GM12878 (cell line): ENCODE measurements around the gene GCNT3. TPM values are rescaled to one million over a fixed set of nuclear protein-coding genes. Genes with fewer than 3 reads are reported as not detected.

Source experiments
- CREM ChIP-seq: IDR thresholded peaks from 2 replicates; pipeline ENCODE4 v1.6.1; 2014; ENCODE audit warnings: antibody characterized with exemption, low read depth
- ESRRA ChIP-seq: IDR thresholded peaks from 2 replicates; pipeline ENCODE4 v1.6.1; 2012; ENCODE audit warnings: mild to moderate bottlenecking, low read length, improper control_type of control experiment
- EZH2 ChIP-seq: IDR thresholded peaks from 2 replicates; pipeline ENCODE4 v1.6.1; 2012; ENCODE audit warnings: low read depth, mild to moderate bottlenecking, control low read depth, inconsistent platforms, low read length, borderline replicate concordance; ENCODE audit not compliant: control insufficient read depth
- IKZF1 ChIP-seq: fragments of 450-650 bp; conservative IDR thresholded peaks from 2 replicates; pipeline ENCODE4 v1.6.1; 2017; ENCODE audit warnings: antibody characterized with exemption, mild to moderate bottlenecking
- IRF4 ChIP-seq: IDR thresholded peaks from 2 replicates; pipeline ENCODE4 v1.6.1; 2011; ENCODE audit warnings: low read depth, low read length
- NFYB ChIP-seq: IDR thresholded peaks from 2 replicates; pipeline ENCODE4 v1.6.1; 2011; ENCODE audit warnings: low read depth, mild to moderate bottlenecking, low read length, improper control_type of control experiment, moderate library complexity; ENCODE audit not compliant: insufficient read depth
- NR2C1 ChIP-seq: fragments of 450-650 bp; IDR thresholded peaks from 2 replicates; pipeline ENCODE4 v1.6.1; 2017; ENCODE audit warnings: antibody characterized with exemption, mild to moderate bottlenecking, moderate library complexity
- NR2F1 ChIP-seq: fragments of 450-650 bp; conservative IDR thresholded peaks from 2 replicates; pipeline ENCODE4 v1.6.1; 2017; ENCODE audit warnings: mild to moderate bottlenecking
- RUNX3 ChIP-seq: IDR thresholded peaks from 2 replicates; pipeline ENCODE4 v1.6.1; 2012; ENCODE audit warnings: low read length, inconsistent platforms
- SMARCA5 ChIP-seq: fragments of 450-650 bp; IDR thresholded peaks from 2 replicates; pipeline ENCODE4 v1.6.1; 2017; ENCODE audit warnings: mild to moderate bottlenecking
- SUPT20H ChIP-seq: IDR thresholded peaks from 2 replicates; pipeline ENCODE4 v1.6.1; 2011; ENCODE audit warnings: low read depth, mild to moderate bottlenecking, low read length, moderate library complexity, borderline replicate concordance; ENCODE audit not compliant: control insufficient read depth
- ZBED1 ChIP-seq: IDR thresholded peaks from 2 replicates; pipeline ENCODE4 v1.6.1; 2016; ENCODE audit warnings: borderline replicate concordance
- ZNF207 ChIP-seq: fragments of 450-650 bp; IDR thresholded peaks from 2 replicates; pipeline ENCODE4 v1.6.1; 2014; ENCODE audit warnings: antibody characterized with exemption, mild to moderate bottlenecking, borderline replicate concordance
- ZNF622 ChIP-seq: fragments of 450-650 bp; IDR thresholded peaks from 2 replicates; pipeline ENCODE4 v1.6.1; 2017; ENCODE audit warnings: mild to moderate bottlenecking, inconsistent platforms
- polyA plus RNA-seq, 11 experiments: library from polyadenylated mRNA; depleted of rRNA in 4 of 11; unstranded in 6 of 11; stranded (reverse) in 5 of 11; fragments of >200 nt; fragmentation: Nextera tagmentation in 4 of 11; fragmentation: Illumina TruSeq in 1 of 11; extraction: Ambion mirVana in 4 of 11; extraction: Trizol in 1 of 11; gene quantifications; 1 replicate in 1 of 11; 2 replicates in 10 of 11; pipeline versions ENCODE4 v1.2.1 to v1.2.3, GENCODE V29; 2011 to 2016; ENCODE audit warnings: inconsistent platforms in 2 of 11, missing spikeins in 2 of 11, low read depth in 1 of 11
- total RNA-seq, 4 experiments: library from RNA; depleted of rRNA in 3 of 4; stranded (reverse); fragments of >200 nt in 3 of 4; fragmentation: Illumina TruSeq in 1 of 4; extraction: Trizol in 1 of 4; gene quantifications; 2 replicates each; pipeline versions ENCODE4 v1.2.1 to v1.2.3, GENCODE V29; 2013 to 2021
- TF ChIP-seq, protein P1 (sequence below): fragments of 450-650 bp; IDR thresholded peaks from 2 replicates; pipeline ENCODE4 v1.6.1; 2017; ENCODE audit warnings: mild to moderate bottlenecking, moderate library complexity
- TF ChIP-seq, protein P2 (sequence below): fragments of 450-650 bp; formaldehyde crosslinking; IDR thresholded peaks from 2 replicates; pipeline ENCODE4 v1.4.0; 2020; ENCODE audit warnings: mild to moderate bottlenecking, moderate library complexity
- TF ChIP-seq, protein P3 (sequence below): fragments of 450-650 bp; IDR thresholded peaks from 2 replicates; pipeline ENCODE4 v1.6.1; 2018; ENCODE audit warnings: mild to moderate bottlenecking, low read depth, moderate library complexity; ENCODE audit not compliant: partially characterized antibody
- TF ChIP-seq, protein P4 (sequence below): fragments of 150-350 bp; IDR thresholded peaks from 2 replicates; pipeline ENCODE4 v1.6.1; 2014; ENCODE audit warnings: mild to moderate bottlenecking, low read depth, low read length

The GCNT3 gene
- total and polyA plus RNA-seq, 10 of the 15 experiments (the other 5 are each of a cell fraction or from before 2014, with no cell fraction given): 0.03 to 0.53 (median 0.25) TPM; not detected in 2

DNA sequence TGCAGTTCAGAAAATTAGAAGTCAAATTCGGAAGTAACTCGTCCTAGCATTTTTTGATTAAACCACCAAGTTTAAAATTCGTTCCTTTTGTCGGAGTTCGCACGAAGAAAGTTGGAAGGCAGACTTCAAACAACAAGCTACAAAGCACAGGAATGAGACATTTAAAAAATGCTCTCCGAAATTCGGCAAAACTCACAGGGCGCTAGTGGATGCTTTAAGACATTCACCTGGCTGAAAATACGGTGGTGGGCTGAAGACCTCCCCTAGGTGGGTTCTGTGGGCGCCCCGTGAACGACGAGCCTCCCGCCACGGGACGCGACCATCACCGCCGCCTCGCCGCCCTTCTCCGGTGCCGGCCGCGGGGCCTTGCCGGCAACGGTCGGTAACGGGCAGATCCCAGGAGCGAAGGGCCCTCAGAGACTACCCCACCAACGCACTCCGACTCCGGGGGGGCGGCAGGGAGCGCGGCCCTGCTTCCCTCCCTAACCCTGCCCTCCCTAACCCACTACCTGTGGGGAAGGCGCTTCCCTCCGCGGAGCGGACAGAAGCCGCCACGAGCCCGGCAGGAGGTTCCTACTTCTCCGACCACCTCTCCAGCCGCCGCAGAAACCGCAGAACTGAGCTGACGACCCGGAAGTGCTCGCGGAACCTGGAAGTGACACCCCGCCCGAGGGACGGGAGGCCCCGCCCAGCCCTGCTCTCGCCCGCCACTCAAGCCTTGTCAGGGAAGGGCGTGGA, 45.5 kb downstream of the GCNT3 start, which contains the start of gene GTF2A2 (continued):
- TF ChIP-seq SUPT20H (no peak), ESRRA (no peak), SMARCA5 (peak; percentile 30; the same call in 1 of the 2 replicates), RUNX3 (peak; percentile 98), NFYB (no peak), IKZF1 (peak; percentile 91), CREM (peak; percentile 66; the same call in 1 of the 2 replicates), ZNF622 (no peak), ZBED1 (no peak), EZH2 (no peak), NR2F1 (peak; percentile 44; the same call in 1 of the 2 replicates), ZNF207 (no peak), NR2C1 (peak; percentile 97), IRF4 (no peak)
- TF ChIP-seq, protein P1, sequence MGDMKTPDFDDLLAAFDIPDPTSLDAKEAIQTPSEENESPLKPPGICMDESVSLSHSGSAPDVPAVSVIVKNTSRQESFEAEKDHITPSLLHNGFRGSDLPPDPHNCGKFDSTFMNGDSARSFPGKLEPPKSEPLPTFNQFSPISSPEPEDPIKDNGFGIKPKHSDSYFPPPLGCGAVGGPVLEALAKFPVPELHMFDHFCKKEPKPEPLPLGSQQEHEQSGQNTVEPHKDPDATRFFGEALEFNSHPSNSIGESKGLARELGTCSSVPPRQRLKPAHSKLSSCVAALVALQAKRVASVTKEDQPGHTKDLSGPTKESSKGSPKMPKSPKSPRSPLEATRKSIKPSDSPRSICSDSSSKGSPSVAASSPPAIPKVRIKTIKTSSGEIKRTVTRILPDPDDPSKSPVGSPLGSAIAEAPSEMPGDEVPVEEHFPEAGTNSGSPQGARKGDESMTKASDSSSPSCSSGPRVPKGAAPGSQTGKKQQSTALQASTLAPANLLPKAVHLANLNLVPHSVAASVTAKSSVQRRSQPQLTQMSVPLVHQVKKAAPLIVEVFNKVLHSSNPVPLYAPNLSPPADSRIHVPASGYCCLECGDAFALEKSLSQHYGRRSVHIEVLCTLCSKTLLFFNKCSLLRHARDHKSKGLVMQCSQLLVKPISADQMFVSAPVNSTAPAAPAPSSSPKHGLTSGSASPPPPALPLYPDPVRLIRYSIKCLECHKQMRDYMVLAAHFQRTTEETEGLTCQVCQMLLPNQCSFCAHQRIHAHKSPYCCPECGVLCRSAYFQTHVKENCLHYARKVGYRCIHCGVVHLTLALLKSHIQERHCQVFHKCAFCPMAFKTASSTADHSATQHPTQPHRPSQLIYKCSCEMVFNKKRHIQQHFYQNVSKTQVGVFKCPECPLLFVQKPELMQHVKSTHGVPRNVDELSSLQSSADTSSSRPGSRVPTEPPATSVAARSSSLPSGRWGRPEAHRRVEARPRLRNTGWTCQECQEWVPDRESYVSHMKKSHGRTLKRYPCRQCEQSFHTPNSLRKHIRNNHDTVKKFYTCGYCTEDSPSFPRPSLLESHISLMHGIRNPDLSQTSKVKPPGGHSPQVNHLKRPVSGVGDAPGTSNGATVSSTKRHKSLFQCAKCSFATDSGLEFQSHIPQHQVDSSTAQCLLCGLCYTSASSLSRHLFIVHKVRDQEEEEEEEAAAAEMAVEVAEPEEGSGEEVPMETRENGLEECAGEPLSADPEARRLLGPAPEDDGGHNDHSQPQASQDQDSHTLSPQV: no peak
- TF ChIP-seq, protein P2, sequence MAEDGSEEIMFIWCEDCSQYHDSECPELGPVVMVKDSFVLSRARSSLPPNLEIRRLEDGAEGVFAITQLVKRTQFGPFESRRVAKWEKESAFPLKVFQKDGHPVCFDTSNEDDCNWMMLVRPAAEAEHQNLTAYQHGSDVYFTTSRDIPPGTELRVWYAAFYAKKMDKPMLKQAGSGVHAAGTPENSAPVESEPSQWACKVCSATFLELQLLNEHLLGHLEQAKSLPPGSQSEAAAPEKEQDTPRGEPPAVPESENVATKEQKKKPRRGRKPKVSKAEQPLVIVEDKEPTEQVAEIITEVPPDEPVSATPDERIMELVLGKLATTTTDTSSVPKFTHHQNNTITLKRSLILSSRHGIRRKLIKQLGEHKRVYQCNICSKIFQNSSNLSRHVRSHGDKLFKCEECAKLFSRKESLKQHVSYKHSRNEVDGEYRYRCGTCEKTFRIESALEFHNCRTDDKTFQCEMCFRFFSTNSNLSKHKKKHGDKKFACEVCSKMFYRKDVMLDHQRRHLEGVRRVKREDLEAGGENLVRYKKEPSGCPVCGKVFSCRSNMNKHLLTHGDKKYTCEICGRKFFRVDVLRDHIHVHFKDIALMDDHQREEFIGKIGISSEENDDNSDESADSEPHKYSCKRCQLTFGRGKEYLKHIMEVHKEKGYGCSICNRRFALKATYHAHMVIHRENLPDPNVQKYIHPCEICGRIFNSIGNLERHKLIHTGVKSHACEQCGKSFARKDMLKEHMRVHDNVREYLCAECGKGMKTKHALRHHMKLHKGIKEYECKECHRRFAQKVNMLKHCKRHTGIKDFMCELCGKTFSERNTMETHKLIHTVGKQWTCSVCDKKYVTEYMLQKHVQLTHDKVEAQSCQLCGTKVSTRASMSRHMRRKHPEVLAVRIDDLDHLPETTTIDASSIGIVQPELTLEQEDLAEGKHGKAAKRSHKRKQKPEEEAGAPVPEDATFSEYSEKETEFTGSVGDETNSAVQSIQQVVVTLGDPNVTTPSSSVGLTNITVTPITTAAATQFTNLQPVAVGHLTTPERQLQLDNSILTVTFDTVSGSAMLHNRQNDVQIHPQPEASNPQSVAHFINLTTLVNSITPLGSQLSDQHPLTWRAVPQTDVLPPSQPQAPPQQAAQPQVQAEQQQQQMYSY (CRISPR knock-in tag): no peak
- TF ChIP-seq, protein P3, sequence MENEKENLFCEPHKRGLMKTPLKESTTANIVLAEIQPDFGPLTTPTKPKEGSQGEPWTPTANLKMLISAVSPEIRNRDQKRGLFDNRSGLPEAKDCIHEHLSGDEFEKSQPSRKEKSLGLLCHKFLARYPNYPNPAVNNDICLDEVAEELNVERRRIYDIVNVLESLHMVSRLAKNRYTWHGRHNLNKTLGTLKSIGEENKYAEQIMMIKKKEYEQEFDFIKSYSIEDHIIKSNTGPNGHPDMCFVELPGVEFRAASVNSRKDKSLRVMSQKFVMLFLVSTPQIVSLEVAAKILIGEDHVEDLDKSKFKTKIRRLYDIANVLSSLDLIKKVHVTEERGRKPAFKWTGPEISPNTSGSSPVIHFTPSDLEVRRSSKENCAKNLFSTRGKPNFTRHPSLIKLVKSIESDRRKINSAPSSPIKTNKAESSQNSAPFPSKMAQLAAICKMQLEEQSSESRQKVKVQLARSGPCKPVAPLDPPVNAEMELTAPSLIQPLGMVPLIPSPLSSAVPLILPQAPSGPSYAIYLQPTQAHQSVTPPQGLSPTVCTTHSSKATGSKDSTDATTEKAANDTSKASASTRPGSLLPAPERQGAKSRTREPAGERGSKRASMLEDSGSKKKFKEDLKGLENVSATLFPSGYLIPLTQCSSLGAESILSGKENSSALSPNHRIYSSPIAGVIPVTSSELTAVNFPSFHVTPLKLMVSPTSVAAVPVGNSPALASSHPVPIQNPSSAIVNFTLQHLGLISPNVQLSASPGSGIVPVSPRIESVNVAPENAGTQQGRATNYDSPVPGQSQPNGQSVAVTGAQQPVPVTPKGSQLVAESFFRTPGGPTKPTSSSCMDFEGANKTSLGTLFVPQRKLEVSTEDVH: no peak
- TF ChIP-seq, protein P4, sequence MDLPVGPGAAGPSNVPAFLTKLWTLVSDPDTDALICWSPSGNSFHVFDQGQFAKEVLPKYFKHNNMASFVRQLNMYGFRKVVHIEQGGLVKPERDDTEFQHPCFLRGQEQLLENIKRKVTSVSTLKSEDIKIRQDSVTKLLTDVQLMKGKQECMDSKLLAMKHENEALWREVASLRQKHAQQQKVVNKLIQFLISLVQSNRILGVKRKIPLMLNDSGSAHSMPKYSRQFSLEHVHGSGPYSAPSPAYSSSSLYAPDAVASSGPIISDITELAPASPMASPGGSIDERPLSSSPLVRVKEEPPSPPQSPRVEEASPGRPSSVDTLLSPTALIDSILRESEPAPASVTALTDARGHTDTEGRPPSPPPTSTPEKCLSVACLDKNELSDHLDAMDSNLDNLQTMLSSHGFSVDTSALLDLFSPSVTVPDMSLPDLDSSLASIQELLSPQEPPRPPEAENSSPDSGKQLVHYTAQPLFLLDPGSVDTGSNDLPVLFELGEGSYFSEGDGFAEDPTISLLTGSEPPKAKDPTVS: no peak
